Right lobe of liver (tissue), 4 donors: ENCODE measurements around the gene HESX1.

ENCODE experiments used
- POLR2A ChIP-seq: fragments of 450-650 bp; IDR thresholded peaks from one replicate; pipeline ENCODE4 v1.6.1; 2017; ENCODE audit warnings: antibody characterized with exemption, mild to moderate bottlenecking
- TF ChIP-seq, protein P1 (sequence below), 4 donors: fragments of 200-600 bp in 3 of 4; fragments of 450-650 bp in 1 of 4; IDR thresholded peaks; one replicate each; pipeline versions ENCODE4 v1.5.1 to v1.8.0; 2016 to 2022; ENCODE audit warnings: antibody characterized with exemption in 4 of 4, mild to moderate bottlenecking in 2 of 4
- donor health status: DM: no; HTN: no; CAD: no.
- donor health status: DM: no; HTN: no; CAD: no.
- donor health status: DM: no; HTN: yes; CAD: no.

DNA sequence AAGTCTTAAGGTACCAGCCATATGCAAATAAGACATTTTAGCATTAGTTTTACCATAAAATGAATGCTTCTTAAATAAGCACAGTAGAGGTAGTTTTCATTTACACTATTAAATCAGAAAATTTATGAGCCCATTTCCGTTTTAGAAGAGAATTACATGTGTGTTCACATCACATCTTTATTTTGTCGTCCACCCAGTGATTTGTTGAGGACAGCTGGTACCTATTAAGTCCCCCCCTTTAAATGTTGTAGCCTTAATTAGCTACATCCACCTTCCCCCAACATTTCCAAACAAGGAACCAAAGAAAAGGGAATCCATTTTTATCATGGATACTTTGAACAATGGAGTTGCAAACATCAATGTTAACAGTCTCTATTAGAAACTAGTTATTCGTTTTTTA is 41.5 kb downstream of the HESX1 start:
- TF ChIP-seq, protein P1, sequence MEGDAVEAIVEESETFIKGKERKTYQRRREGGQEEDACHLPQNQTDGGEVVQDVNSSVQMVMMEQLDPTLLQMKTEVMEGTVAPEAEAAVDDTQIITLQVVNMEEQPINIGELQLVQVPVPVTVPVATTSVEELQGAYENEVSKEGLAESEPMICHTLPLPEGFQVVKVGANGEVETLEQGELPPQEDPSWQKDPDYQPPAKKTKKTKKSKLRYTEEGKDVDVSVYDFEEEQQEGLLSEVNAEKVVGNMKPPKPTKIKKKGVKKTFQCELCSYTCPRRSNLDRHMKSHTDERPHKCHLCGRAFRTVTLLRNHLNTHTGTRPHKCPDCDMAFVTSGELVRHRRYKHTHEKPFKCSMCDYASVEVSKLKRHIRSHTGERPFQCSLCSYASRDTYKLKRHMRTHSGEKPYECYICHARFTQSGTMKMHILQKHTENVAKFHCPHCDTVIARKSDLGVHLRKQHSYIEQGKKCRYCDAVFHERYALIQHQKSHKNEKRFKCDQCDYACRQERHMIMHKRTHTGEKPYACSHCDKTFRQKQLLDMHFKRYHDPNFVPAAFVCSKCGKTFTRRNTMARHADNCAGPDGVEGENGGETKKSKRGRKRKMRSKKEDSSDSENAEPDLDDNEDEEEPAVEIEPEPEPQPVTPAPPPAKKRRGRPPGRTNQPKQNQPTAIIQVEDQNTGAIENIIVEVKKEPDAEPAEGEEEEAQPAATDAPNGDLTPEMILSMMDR (IDR thresholded peaks at IDR 0.05): no peak
- TF ChIP-seq POLR2A: no peak
